Measurements from ENCODE around the gene SMIM13.

The SMIM13 gene

GRCh38 chr6:11123978-11124377, 30.3 kb downstream of the SMIM13 start:
- no peak for DNase-seq

- no peak for DNase-seq
These were observed 33.2 kb downstream of the SMIM13 start for GRCh38 chr6:11126876-11127275.

- DNase-seq, result no peak
These were observed 35.0 kb downstream of the SMIM13 start for GRCh38 chr6:11128608-11129007.

GRCh38 chr6:11129908-11130565, 36.4 kb downstream of the SMIM13 start:
- no peak for DNase-seq

GRCh38 chr6:11130605-11131004, 37.0 kb downstream of the SMIM13 start:
- no peak for DNase-seq

GRCh38 chr6:11132194-11132888, 38.7 kb downstream of the SMIM13 start:
- no peak for DNase-seq

GRCh38 chr6:11133281-11133680, 39.6 kb downstream of the SMIM13 start:
- DNase-seq, result no peak

GRCh38 chr6:11136809-11137208, 43.2 kb downstream of the SMIM13 start:
- DNase-seq, result no peak

GRCh38 chr6:11139051-11139960, 45.7 kb downstream of the SMIM13 start:
- DNase-seq, result no peak

- no peak for DNase-seq
These were observed 46.4 kb downstream of the SMIM13 start for GRCh38 chr6:11140056-11140455.

- DNase-seq, result no peak
These were observed 47.7 kb downstream of the SMIM13 start for GRCh38 chr6:11141295-11141694.

- DNase-seq, result no peak
These were observed 48.8 kb downstream of the SMIM13 start for GRCh38 chr6:11142296-11143027.

GRCh38 chr6:11143394-11144371, 50.0 kb downstream of the SMIM13 start:
- peak; percentile 30 for DNase-seq

GRCh38 chr6:11144393-11144851, 50.8 kb downstream of the SMIM13 start:
- no peak for DNase-seq

GRCh38 chr6:11146117-11146826, 52.6 kb downstream of the SMIM13 start:
- DNase-seq, result no peak

- DNase-seq, result no peak
These were observed 55.9 kb downstream of the SMIM13 start for GRCh38 chr6:11149551-11149950.

GRCh38 chr6:11151488-11151887, 57.9 kb downstream of the SMIM13 start:
- DNase-seq, result no peak

- no peak for DNase-seq
These were observed 58.9 kb downstream of the SMIM13 start for GRCh38 chr6:11152581-11152980.

- no peak for DNase-seq
These were observed 59.8 kb downstream of the SMIM13 start for GRCh38 chr6:11153447-11153846.

GRCh38 chr6:11155589-11155988, 62.0 kb downstream of the SMIM13 start:
- DNase-seq, result no peak

- no peak for DNase-seq
These were observed 66.6 kb downstream of the SMIM13 start for GRCh38 chr6:11160199-11160598.
